Mammary epithelial cell (primary cell): Measurements from ENCODE around the gene TBC1D8.

Source experiments
- EZH2 ChIP-seq: IDR thresholded peaks from 2 replicates; pipeline ENCODE4 v1.6.1; 2012; ENCODE audit warnings: low read length, inconsistent platforms, borderline replicate concordance
- TF ChIP-seq, protein P1 (sequence below), 2 donors: IDR thresholded peaks in 1 of 2; conservative IDR thresholded peaks in 1 of 2; 2 replicates each; pipeline ENCODE4 v1.5.1; 2011 to 2012; ENCODE audit warnings: inconsistent platforms in 2 of 2, low read length in 2 of 2, mild to moderate bottlenecking in 2 of 2, control low read depth in 1 of 2, low read depth in 1 of 2; ENCODE audit not compliant: insufficient read depth in 1 of 2; ENCODE audit errors: extremely low read depth in 1 of 2

- TF ChIP-seq, protein P1, sequence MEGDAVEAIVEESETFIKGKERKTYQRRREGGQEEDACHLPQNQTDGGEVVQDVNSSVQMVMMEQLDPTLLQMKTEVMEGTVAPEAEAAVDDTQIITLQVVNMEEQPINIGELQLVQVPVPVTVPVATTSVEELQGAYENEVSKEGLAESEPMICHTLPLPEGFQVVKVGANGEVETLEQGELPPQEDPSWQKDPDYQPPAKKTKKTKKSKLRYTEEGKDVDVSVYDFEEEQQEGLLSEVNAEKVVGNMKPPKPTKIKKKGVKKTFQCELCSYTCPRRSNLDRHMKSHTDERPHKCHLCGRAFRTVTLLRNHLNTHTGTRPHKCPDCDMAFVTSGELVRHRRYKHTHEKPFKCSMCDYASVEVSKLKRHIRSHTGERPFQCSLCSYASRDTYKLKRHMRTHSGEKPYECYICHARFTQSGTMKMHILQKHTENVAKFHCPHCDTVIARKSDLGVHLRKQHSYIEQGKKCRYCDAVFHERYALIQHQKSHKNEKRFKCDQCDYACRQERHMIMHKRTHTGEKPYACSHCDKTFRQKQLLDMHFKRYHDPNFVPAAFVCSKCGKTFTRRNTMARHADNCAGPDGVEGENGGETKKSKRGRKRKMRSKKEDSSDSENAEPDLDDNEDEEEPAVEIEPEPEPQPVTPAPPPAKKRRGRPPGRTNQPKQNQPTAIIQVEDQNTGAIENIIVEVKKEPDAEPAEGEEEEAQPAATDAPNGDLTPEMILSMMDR (conservative IDR thresholded peaks at IDR 0.05 in 1 of 2, IDR thresholded peaks at IDR 0.05 in 1 of 2; ENCODE audit: extremely low read depth in 1 of 2, insufficient read depth in 1 of 2, low read depth in 1 of 2, low read length in 2 of 2) = no peak
- no peak for TF ChIP-seq EZH2
Measured at GRCh38 chr2:101153077-101153707, 2.0 kb upstream of the TBC1D8 start.
